Endothelial cell of umbilical vein (primary cell): ENCODE measurements around the gene KRTAP19-1. TPM values are rescaled to one million over a fixed set of nuclear protein-coding genes. Genes with fewer than 3 reads are reported as not detected.

Experiments used
- BruUV-seq: library from RNA; stranded (reverse); fragments of 400-500 nt; replicated peaks from 2 replicates; lab custom pipeline; 2021; lab: Mats Ljungman, UMichigan
- CTCF ChIA-PET: fragments of 300-600, 350-600 bp; sonication (Branson Sonifier 250); formaldehyde crosslinking; loops from one replicate; lab custom pipeline; 2021; ENCODE audit warnings: antibody characterized with exemption, inconsistent platforms; lab: Charles Lee
- POLR2A ChIA-PET: fragments of 300-600, 350-600 bp; sonication (Branson Sonifier 250); formaldehyde crosslinking; loops from one replicate; lab custom pipeline; 2021; ENCODE audit warnings: antibody characterized with exemption, inconsistent platforms; lab: Charles Lee
- DNase-seq: peaks from one replicate; pipeline ENCODE4 v3.0.0-alpha.2; 2011; ENCODE audit warnings: low read depth, low spot score
- FAIRE-seq: peaks from 2 replicates; lab custom pipeline; 2011; peaks lifted over from hg19 to GRCh38; lab: Jason Lieb, UNC
- H2AFZ ChIP-seq: 2 replicates; pipeline ENCODE4 v1.6.0; 2012; ENCODE audit warnings: low read depth, low read length, control low read depth, inconsistent platforms
- H3K27ac ChIP-seq: 2 replicates; pipeline ENCODE4 v1.5.1; 2011; ENCODE audit warnings: low read depth, mild to moderate bottlenecking, control low read depth, low read length, moderate library complexity; ENCODE audit not compliant: insufficient read depth
- H3K27me3 ChIP-seq, 2 experiments: 2 replicates each; pipeline versions ENCODE4 v1.6.0 to v1.6.1; 2011; ENCODE audit warnings: low read length in 2 of 2, mixed read lengths in 1 of 2; ENCODE audit not compliant: control insufficient read depth in 2 of 2, insufficient read depth in 2 of 2
- H3K36me3 ChIP-seq, 2 experiments: 2 replicates in 1 of 2; 3 replicates in 1 of 2; pipeline ENCODE4 v1.5.1; 2011; ENCODE audit warnings: low read length in 2 of 2, mild to moderate bottlenecking in 1 of 2, moderate library complexity in 1 of 2; ENCODE audit not compliant: control insufficient read depth in 2 of 2, insufficient read depth in 2 of 2; ENCODE audit errors: extremely low read depth in 1 of 2
- H3K4me1 ChIP-seq: 3 replicates; pipeline ENCODE4 v1.5.1; 2011; ENCODE audit warnings: mild to moderate bottlenecking, low read length; ENCODE audit not compliant: control insufficient read depth, insufficient read depth; ENCODE audit errors: extremely low read depth
- H3K4me2 ChIP-seq: 2 replicates; pipeline ENCODE4 v1.6.1; 2011; ENCODE audit warnings: low read length, control low read depth, mixed read lengths; ENCODE audit not compliant: insufficient read depth
- H3K4me3 ChIP-seq, 3 experiments: fragments of 200-600 bp in 1 of 3; sonication (generic), shearing (Covaris generic) in 1 of 3; replicated peaks in 1 of 3; 2 replicates each; pipeline ENCODE4 v1.5.1; 2011 to 2016; ENCODE audit warnings: control low read depth in 3 of 3, low read length in 3 of 3, mild to moderate bottlenecking in 2 of 3, inconsistent platforms in 1 of 3, low read depth in 1 of 3, moderate library complexity in 1 of 3; ENCODE audit not compliant: insufficient read depth in 1 of 3
- H3K79me2 ChIP-seq: 2 replicates; pipeline ENCODE4 v1.6.0; 2012; ENCODE audit warnings: low read length, inconsistent platforms; ENCODE audit not compliant: control insufficient read depth, insufficient read depth
- H3K9ac ChIP-seq: replicated peaks from 2 replicates; pipeline ENCODE3; 2011; ENCODE audit warnings: low read length, control low read depth; ENCODE audit not compliant: insufficient read depth; ENCODE audit errors: extremely low read depth
- H3K9me1 ChIP-seq: replicated peaks from 3 replicates; pipeline ENCODE4 v1.6.0; 2011; ENCODE audit warnings: mild to moderate bottlenecking, low read length; ENCODE audit not compliant: control insufficient read depth, insufficient read depth; ENCODE audit errors: extremely low read depth
- H3K9me3 ChIP-seq: replicated peaks from 2 replicates; pipeline ENCODE4 v1.5.1; 2012; ENCODE audit warnings: low read length, inconsistent platforms; ENCODE audit not compliant: control insufficient read depth, insufficient read depth
- H4K20me1 ChIP-seq: replicated peaks from 2 replicates; pipeline ENCODE3; 2011; ENCODE audit warnings: mild to moderate bottlenecking, low read length; ENCODE audit not compliant: control insufficient read depth, insufficient read depth; ENCODE audit errors: extremely low read depth
- CTCF ChIP-seq, 2 donors: IDR thresholded peaks; 1 replicate in 1 of 2; 2 replicates in 1 of 2; pipeline ENCODE4 v1.5.1; 2011; ENCODE audit warnings: low read length in 2 of 2, mild to moderate bottlenecking in 2 of 2, moderate library complexity in 2 of 2, control low read depth in 1 of 2, inconsistent platforms in 1 of 2, low read depth in 1 of 2; ENCODE audit not compliant: insufficient read depth in 1 of 2; ENCODE audit errors: extremely low read depth in 1 of 2
- EZH2 ChIP-seq: IDR thresholded peaks from 2 replicates; pipeline ENCODE4 v1.6.1; 2012; ENCODE audit warnings: borderline replicate concordance, low read depth, mild to moderate bottlenecking, moderate library complexity, low read length, inconsistent platforms; ENCODE audit not compliant: severe bottlenecking
- FOS ChIP-seq: IDR thresholded peaks from 2 replicates; pipeline ENCODE4 v1.6.1; 2011; ENCODE audit warnings: mild to moderate bottlenecking, low read length, moderate library complexity, borderline replicate concordance; ENCODE audit not compliant: insufficient read depth
- GATA2 ChIP-seq: IDR thresholded peaks from 2 replicates; pipeline ENCODE4 v1.7.0; 2011; ENCODE audit warnings: low read depth, mild to moderate bottlenecking, moderate library complexity, mixed read lengths, low read length; ENCODE audit not compliant: insufficient read length, insufficient read depth
- JUN ChIP-seq: IDR thresholded peaks from 2 replicates; pipeline ENCODE4 v1.6.1; 2011; ENCODE audit warnings: borderline replicate concordance, low read depth; ENCODE audit not compliant: insufficient read length, insufficient read depth
- MYC ChIP-seq: IDR thresholded peaks from one replicate; pipeline ENCODE4 v1.6.1; 2011; ENCODE audit warnings: mild to moderate bottlenecking, low read depth, low read length
- POLR2A ChIP-seq: IDR thresholded peaks from 2 replicates; pipeline ENCODE4 v1.6.1; 2012; ENCODE audit warnings: low read depth, mild to moderate bottlenecking, control low read depth, low read length
- POLR2AphosphoS5 ChIP-seq: IDR thresholded peaks from 2 replicates; pipeline ENCODE4 v1.6.1; 2012; ENCODE audit warnings: low read depth, mild to moderate bottlenecking, control low read depth, low read length, moderate library complexity; ENCODE audit not compliant: insufficient read depth
- dilution Hi-C: fragments of 300-500 bp; cut with MboI; formaldehyde crosslinking; loops from one replicate; pipeline ENCODE4 v1.15.0; 2019; ENCODE audit warnings: low sequenced_read_pairs; ENCODE audit not compliant: extremely low pct_ligation_motif_present
- intact Hi-C: fragments of 100-400 bp; cut with micrococcal nuclease; formaldehyde crosslinking; loops from one replicate; pipeline ENCODE4 v1.10.0; 2022
- polyA plus RNA-seq, 4 experiments: library from polyadenylated mRNA; depleted of rRNA in 3 of 4; stranded (reverse) in 3 of 4; unstranded in 1 of 4; fragments of >200 nt; gene quantifications; 2 replicates each; pipeline versions ENCODE4 v1.2.1 to v1.2.3, GENCODE V29; 2011 to 2012; ENCODE audit warnings: missing spikeins in 1 of 4
- total RNA-seq: library from RNA; stranded (reverse); gene quantifications from 2 replicates; pipeline ENCODE4 v1.2.3, GENCODE V29; 2021
- TF ChIP-seq, protein P1 (sequence below): IDR thresholded peaks from 2 replicates; pipeline ENCODE4 v1.6.1; 2011; ENCODE audit not compliant: insufficient read depth, insufficient read length

Gene KRTAP19-1
- total and polyA plus RNA-seq, 2 donors (not counting 3 experiments of a cell fraction or from before 2014, with no cell fraction given), result not detected

DNA sequence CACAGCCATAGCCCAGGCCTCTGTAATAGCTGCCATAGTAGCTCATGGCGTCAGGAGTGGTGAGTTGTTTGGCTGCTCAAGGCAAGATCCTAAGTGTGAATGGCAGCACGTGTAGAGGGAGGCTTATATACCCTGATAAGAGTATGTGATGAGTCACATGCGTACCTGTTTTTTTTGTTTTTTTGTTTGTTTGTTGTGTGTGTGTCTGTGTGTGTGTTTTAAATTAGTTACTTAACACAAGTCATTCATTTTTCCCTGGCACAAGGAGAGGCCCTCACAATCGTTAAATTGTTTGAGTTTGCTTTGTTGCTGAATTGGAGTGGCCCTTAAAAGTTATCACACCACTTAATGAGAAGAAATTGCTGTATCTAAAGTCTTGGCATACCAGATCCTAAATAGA lies 16.9 kb upstream of the KRTAP19-1 start, which contains the start of gene KRTAP19-4:
TSS of gene KRTAP19-4 (minus strand) at position 101 of the 400 bp plus-strand sequence. CDS start at position 46, 55 bp downstream.
- ChIA-PET POLR2A (no interaction called here), CTCF (no interaction called here)
- DNase-seq, result no peak
- Histone ChIP-seq H3K9me3 (peaks cover 4% of the 10 kb centered on the region), H3K36me3 (no peaks in the 10 kb centered on the region), H3K4me2 (no peak within 1 kb of the TSS), H4K20me1 (no peaks in the 10 kb centered on the region), H3K4me1 (no peaks in the 10 kb centered on the region), H3K4me3 (no peak within 1 kb of the TSS), H3K27me3 (no peaks in the 10 kb centered on the region), H3K9me1 (no peaks in the 10 kb centered on the region), H3K79me2 (no peaks in the 10 kb centered on the region), H2AFZ (no peak within 1 kb of the TSS), H3K9ac (no peak within 1 kb of the TSS), H3K27ac (no peak within 1 kb of the TSS)
- intact Hi-C loops (no loop called here), dilution Hi-C loops (no loop called here)
- BruUV-seq, result no TSS peak
- TF ChIP-seq CTCF (IDR thresholded peaks at IDR 0.05; ENCODE audit: extremely low read depth in 1 of 2, insufficient read depth in 1 of 2, low read depth in 1 of 2, low read length in 2 of 2) (no peak), MYC (no peak), JUN (no peak), POLR2AphosphoS5 (no peak), FOS (no peak), GATA2 (no peak), POLR2A (no peak), EZH2 (no peak)
- TF ChIP-seq, protein P1, sequence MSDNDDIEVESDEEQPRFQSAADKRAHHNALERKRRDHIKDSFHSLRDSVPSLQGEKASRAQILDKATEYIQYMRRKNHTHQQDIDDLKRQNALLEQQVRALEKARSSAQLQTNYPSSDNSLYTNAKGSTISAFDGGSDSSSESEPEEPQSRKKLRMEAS, result no peak
- FAIRE-seq, result no peak
